ENCODE data around the gene CERKL.

The CERKL gene

GRCh38 chr2:181542170-181542569 lies 114.7 kb downstream of the CERKL start:
- TF ChIP-seq POLR2A (IDR thresholded peaks at IDR 0.05; ENCODE audit: low read depth, low read length) (no peak), SPI1 (IDR thresholded peaks at IDR 0.05; ENCODE audit: low read depth, low read length) (no peak), POU2F2 (IDR thresholded peaks at IDR 0.05; ENCODE audit: low read depth, low read length) (no peak), TAF1 (IDR thresholded peaks at IDR 0.05; ENCODE audit: low read depth, low read length) (no peak), POLR2AphosphoS5 (IDR thresholded peaks at IDR 0.05; ENCODE audit: low read depth, low read length) (no peak), PAX5 (IDR thresholded peaks at IDR 0.05; ENCODE audit: insufficient read depth, low read length, severe bottlenecking) (no peak)
- DNase-seq (ENCODE audit: insufficient read length, low spot score) (no peak), FAIRE-seq (no peak)

- FAIRE-seq (no peak), DNase-seq (ENCODE audit: insufficient read length, low spot score) (no peak)
- TF ChIP-seq SPI1 (IDR thresholded peaks at IDR 0.05; ENCODE audit: low read depth, low read length) (no peak), POLR2A (IDR thresholded peaks at IDR 0.05; ENCODE audit: low read depth, low read length) (no peak), TAF1 (IDR thresholded peaks at IDR 0.05; ENCODE audit: low read depth, low read length) (no peak), POU2F2 (IDR thresholded peaks at IDR 0.05; ENCODE audit: low read depth, low read length) (no peak), PAX5 (IDR thresholded peaks at IDR 0.05; ENCODE audit: insufficient read depth, low read length, severe bottlenecking) (no peak), POLR2AphosphoS5 (IDR thresholded peaks at IDR 0.05; ENCODE audit: low read depth, low read length) (no peak; the same call in 1 of the 2 replicates)
Observed at GRCh38 chr2:181540421-181540820, 116.5 kb downstream of the CERKL start.

- FAIRE-seq (no peak), DNase-seq (ENCODE audit: insufficient read length, low spot score) (no peak)
- no peak for TF ChIP-seq SPI1 (IDR thresholded peaks at IDR 0.05; ENCODE audit: low read depth, low read length)
- TF ChIP-seq TAF1 (IDR thresholded peaks at IDR 0.05; ENCODE audit: low read depth, low read length): no peak
- no peak for TF ChIP-seq POLR2A (IDR thresholded peaks at IDR 0.05; ENCODE audit: low read depth, low read length)
- TF ChIP-seq PAX5 (IDR thresholded peaks at IDR 0.05; ENCODE audit: insufficient read depth, low read length, severe bottlenecking): no peak
- no peak for TF ChIP-seq POU2F2 (IDR thresholded peaks at IDR 0.05; ENCODE audit: low read depth, low read length)
- no peak for TF ChIP-seq POLR2AphosphoS5 (IDR thresholded peaks at IDR 0.05; ENCODE audit: low read depth, low read length)
Observed at GRCh38 chr2:181536730-181537129, 120.2 kb downstream of the CERKL start.

- FAIRE-seq: no peak
- TF ChIP-seq POU2F2 (IDR thresholded peaks at IDR 0.05; ENCODE audit: low read depth, low read length): no peak
- TF ChIP-seq PAX5 (IDR thresholded peaks at IDR 0.05; ENCODE audit: insufficient read depth, low read length, severe bottlenecking): no peak
- no peak for TF ChIP-seq POLR2AphosphoS5 (IDR thresholded peaks at IDR 0.05; ENCODE audit: low read depth, low read length)
- no peak for TF ChIP-seq TAF1 (IDR thresholded peaks at IDR 0.05; ENCODE audit: low read depth, low read length)
- TF ChIP-seq SPI1 (IDR thresholded peaks at IDR 0.05; ENCODE audit: low read depth, low read length): no peak
- TF ChIP-seq POLR2A (IDR thresholded peaks at IDR 0.05; ENCODE audit: low read depth, low read length): no peak
- no peak for DNase-seq (ENCODE audit: insufficient read length, low spot score)
Observed at GRCh38 chr2:181528441-181528840, 128.5 kb downstream of the CERKL start.

- no peak for FAIRE-seq
Observed at GRCh38 chr2:181527058-181527457, 129.8 kb downstream of the CERKL start.

GRCh38 chr2:181526014-181526413 lies 130.9 kb downstream of the CERKL start:
- no peak for TF ChIP-seq TAF1 (IDR thresholded peaks at IDR 0.05; ENCODE audit: low read depth, low read length)
- no peak for TF ChIP-seq POLR2A (IDR thresholded peaks at IDR 0.05; ENCODE audit: low read depth, low read length)
- no peak for DNase-seq (ENCODE audit: insufficient read length, low spot score)
- FAIRE-seq: no peak

More at GRCh38 chr2:181527058-181527457, 129.8 kb downstream of the CERKL start:
- no peak for DNase-seq (ENCODE audit: insufficient read length, low spot score)
- TF ChIP-seq PAX5 (IDR thresholded peaks at IDR 0.05; ENCODE audit: insufficient read depth, low read length, severe bottlenecking): no peak

- DNase-seq (ENCODE audit: insufficient read length, low spot score) (no peak), FAIRE-seq (no peak)
- TF ChIP-seq SPI1 (IDR thresholded peaks at IDR 0.05; ENCODE audit: low read depth, low read length): no peak
- TF ChIP-seq POLR2AphosphoS5 (IDR thresholded peaks at IDR 0.05; ENCODE audit: low read depth, low read length): no peak
- no peak for TF ChIP-seq PAX5 (IDR thresholded peaks at IDR 0.05; ENCODE audit: insufficient read depth, low read length, severe bottlenecking)
- TF ChIP-seq POLR2A (IDR thresholded peaks at IDR 0.05; ENCODE audit: low read depth, low read length): no peak
Observed at GRCh38 chr2:181523756-181524155, 133.1 kb downstream of the CERKL start.

- DNase-seq (ENCODE audit: insufficient read length, low spot score) (no peak), FAIRE-seq (no peak)
- no peak for TF ChIP-seq POLR2A (IDR thresholded peaks at IDR 0.05; ENCODE audit: low read depth, low read length)
- TF ChIP-seq TAF1 (IDR thresholded peaks at IDR 0.05; ENCODE audit: low read depth, low read length): no peak
Observed at GRCh38 chr2:181520253-181520652, 136.7 kb downstream of the CERKL start.

GRCh38 chr2:181517685-181518301 lies 139.1 kb downstream of the CERKL start:
- DNase-seq (ENCODE audit: insufficient read length, low spot score) (no peak), FAIRE-seq (peak; percentile 67)
- TF ChIP-seq PAX5 (IDR thresholded peaks at IDR 0.05; ENCODE audit: insufficient read depth, low read length, severe bottlenecking) (no peak), SPI1 (IDR thresholded peaks at IDR 0.05; ENCODE audit: low read depth, low read length) (peak; percentile 22; the same call in 1 of the 2 replicates)

- DNase-seq (ENCODE audit: insufficient read length, low spot score): no peak
- FAIRE-seq: no peak
- TF ChIP-seq POLR2AphosphoS5 (IDR thresholded peaks at IDR 0.05; ENCODE audit: low read depth, low read length) (no peak), POU2F2 (IDR thresholded peaks at IDR 0.05; ENCODE audit: low read depth, low read length) (no peak), POLR2A (IDR thresholded peaks at IDR 0.05; ENCODE audit: low read depth, low read length) (no peak), PAX5 (IDR thresholded peaks at IDR 0.05; ENCODE audit: insufficient read depth, low read length, severe bottlenecking) (no peak), TAF1 (IDR thresholded peaks at IDR 0.05; ENCODE audit: low read depth, low read length) (no peak), SPI1 (IDR thresholded peaks at IDR 0.05; ENCODE audit: low read depth, low read length) (no peak)
Observed at GRCh38 chr2:181516992-181517391, 139.9 kb downstream of the CERKL start.

- TF ChIP-seq POU2F2 (IDR thresholded peaks at IDR 0.05; ENCODE audit: low read depth, low read length) (no peak), POLR2A (IDR thresholded peaks at IDR 0.05; ENCODE audit: low read depth, low read length) (no peak), SPI1 (IDR thresholded peaks at IDR 0.05; ENCODE audit: low read depth, low read length) (no peak), POLR2AphosphoS5 (IDR thresholded peaks at IDR 0.05; ENCODE audit: low read depth, low read length) (no peak), PAX5 (IDR thresholded peaks at IDR 0.05; ENCODE audit: insufficient read depth, low read length, severe bottlenecking) (no peak)
- peak; percentile 40 for FAIRE-seq
- no peak for DNase-seq (ENCODE audit: insufficient read length, low spot score)
Observed at GRCh38 chr2:181515719-181516118, 141.2 kb downstream of the CERKL start.

Data from GM12891 (cell line).